ENCODE data around the gene S100A7A.

Gene S100A7A

GRCh38 chr1:153371231-153371630 lies 45.1 kb upstream of the S100A7A start:
- Histone ChIP-seq H4K8ac (ENCODE audit: low read depth, low read length) (no peak overlapping the region), H3K9ac (ENCODE audit: low read depth, low read length, poor library complexity) (no peak overlapping the region), H3K4me2 (ENCODE audit: insufficient read depth, low read length, poor library complexity, severe bottlenecking) (no peak overlapping the region), H3K4ac (ENCODE audit: low read length) (no peak overlapping the region), H2BK5ac (ENCODE audit: low read length) (no peak overlapping the region), H3K79me1 (ENCODE audit: low read depth, low read length) (no peaks in the 10 kb centered on the region), H3K14ac (ENCODE audit: low read length) (no peak overlapping the region), H2BK12ac (ENCODE audit: low read length) (no peak overlapping the region), H3K27me3 (ENCODE audit: control insufficient read depth in 3 of 3, insufficient read depth in 3 of 3, low read depth in 1 of 3, low read length in 3 of 3) (peaks cover 0 to 6% (median 0%) of the 10 kb centered on the region in 3 experiments), H3K4me1 (ENCODE audit: control insufficient read depth in 2 of 2, insufficient read depth in 1 of 2, low read depth in 1 of 2, low read length in 2 of 2) (no peaks in the 10 kb centered on the region), H3K27ac (replicated peaks; ENCODE audit: low read length) (no peak overlapping the region), H3K36me3 (replicated peaks in 1 of 2; ENCODE audit: control insufficient read depth in 2 of 2, insufficient read depth in 2 of 2, low read length in 2 of 2) (no peaks in the 10 kb centered on the region), H3K18ac (ENCODE audit: low read length) (no peak overlapping the region), H2AK5ac (ENCODE audit: low read depth, low read length) (no peak overlapping the region), H3K9me3 (replicated peaks in 1 of 2; ENCODE audit: control insufficient read depth in 2 of 2, insufficient read depth in 1 of 2, low read depth in 1 of 2, low read length in 2 of 2) (no peaks in the 10 kb centered on the region), H2AFZ (ENCODE audit: low read length) (no peak overlapping the region), H3K23ac (ENCODE audit: low read depth, low read length, poor library complexity) (no peak overlapping the region), H4K91ac (ENCODE audit: low read depth, low read length, poor library complexity) (no peak overlapping the region), H2BK15ac (ENCODE audit: low read length) (no peak overlapping the region), H3K4me3 (ENCODE audit: low read length in 2 of 2) (no peak overlapping the region), H2BK120ac (ENCODE audit: low read depth, low read length) (no peak overlapping the region)
- DNase-seq (ENCODE audit: low spot score) = no peak
- WGBS, 2 donors (ENCODE audit: extremely low coverage in 2 of 2, insufficient read length in 2 of 2, insufficient replicate concordance in 1 of 2) = no CpG with 5 or more reads among the region's 1 CpG

GRCh38 chr1:153372571-153372970 lies 43.7 kb upstream of the S100A7A start:
- H3K14ac ChIP-seq (ENCODE audit: low read length) = no peak overlapping the region
- H3K4me2 ChIP-seq (ENCODE audit: insufficient read depth, low read length, poor library complexity, severe bottlenecking) = no peak overlapping the region
- H3K9me3 ChIP-seq (replicated peaks in 1 of 2; ENCODE audit: control insufficient read depth in 2 of 2, insufficient read depth in 1 of 2, low read depth in 1 of 2, low read length in 2 of 2) = no peaks in the 10 kb centered on the region
- H3K4me3 ChIP-seq (ENCODE audit: low read length in 2 of 2) = no peak overlapping the region
- H4K8ac ChIP-seq (ENCODE audit: low read depth, low read length) = no peak overlapping the region
- no peak overlapping the region for H2BK120ac ChIP-seq (ENCODE audit: low read depth, low read length)
- WGBS, 2 donors (ENCODE audit: extremely low coverage in 2 of 2, insufficient read length in 2 of 2, insufficient replicate concordance in 1 of 2) = no CpG with 5 or more reads among the region's 2 CpGs
- H3K9ac ChIP-seq (ENCODE audit: low read depth, low read length, poor library complexity) = no peak overlapping the region
- H3K4ac ChIP-seq (ENCODE audit: low read length) = no peak overlapping the region
- H3K27ac ChIP-seq (replicated peaks; ENCODE audit: low read length) = no peak overlapping the region
- no peak overlapping the region for H2AFZ ChIP-seq (ENCODE audit: low read length)
- H3K79me1 ChIP-seq (ENCODE audit: low read depth, low read length) = no peaks in the 10 kb centered on the region
- H2BK5ac ChIP-seq (ENCODE audit: low read length) = no peak overlapping the region
- H2AK5ac ChIP-seq (ENCODE audit: low read depth, low read length) = no peak overlapping the region
- H3K18ac ChIP-seq (ENCODE audit: low read length) = no peak overlapping the region
- H3K27me3 ChIP-seq (ENCODE audit: control insufficient read depth in 3 of 3, insufficient read depth in 3 of 3, low read depth in 1 of 3, low read length in 3 of 3) = no peaks in the 10 kb centered on the region
- H3K23ac ChIP-seq (ENCODE audit: low read depth, low read length, poor library complexity) = no peak overlapping the region
- H4K91ac ChIP-seq (ENCODE audit: low read depth, low read length, poor library complexity) = no peak overlapping the region
- no peaks in the 10 kb centered on the region for H3K4me1 ChIP-seq (ENCODE audit: control insufficient read depth in 2 of 2, insufficient read depth in 1 of 2, low read depth in 1 of 2, low read length in 2 of 2)
- H2BK12ac ChIP-seq (ENCODE audit: low read length) = no peak overlapping the region
- DNase-seq (ENCODE audit: low spot score) = no peak
- H2BK15ac ChIP-seq (ENCODE audit: low read length) = no peak overlapping the region
- H3K36me3 ChIP-seq (replicated peaks in 1 of 2; ENCODE audit: control insufficient read depth in 2 of 2, insufficient read depth in 2 of 2, low read length in 2 of 2) = no peaks in the 10 kb centered on the region

- no peak overlapping the region for H2AFZ ChIP-seq (ENCODE audit: low read length)
- DNase-seq (ENCODE audit: low spot score) = no peak
- H2BK120ac ChIP-seq (ENCODE audit: low read depth, low read length) = no peak overlapping the region
- no peak overlapping the region for H3K9ac ChIP-seq (ENCODE audit: low read depth, low read length, poor library complexity)
- no peak overlapping the region for H3K4me2 ChIP-seq (ENCODE audit: insufficient read depth, low read length, poor library complexity, severe bottlenecking)
- no peaks in the 10 kb centered on the region for H3K27me3 ChIP-seq (ENCODE audit: control insufficient read depth in 3 of 3, insufficient read depth in 3 of 3, low read depth in 1 of 3, low read length in 3 of 3)
- H2BK15ac ChIP-seq (ENCODE audit: low read length) = no peak overlapping the region
- H3K9me3 ChIP-seq (replicated peaks in 1 of 2; ENCODE audit: control insufficient read depth in 2 of 2, insufficient read depth in 1 of 2, low read depth in 1 of 2, low read length in 2 of 2) = no peaks in the 10 kb centered on the region
- H3K18ac ChIP-seq (ENCODE audit: low read length) = no peak overlapping the region
- no peak overlapping the region for H2AK5ac ChIP-seq (ENCODE audit: low read depth, low read length)
- no peak overlapping the region for H3K4ac ChIP-seq (ENCODE audit: low read length)
- no peak overlapping the region for H2BK12ac ChIP-seq (ENCODE audit: low read length)
- H4K91ac ChIP-seq (ENCODE audit: low read depth, low read length, poor library complexity) = no peak overlapping the region
- H3K4me1 ChIP-seq (ENCODE audit: control insufficient read depth in 2 of 2, insufficient read depth in 1 of 2, low read depth in 1 of 2, low read length in 2 of 2) = no peaks in the 10 kb centered on the region
- H3K27ac ChIP-seq (replicated peaks; ENCODE audit: low read length) = no peak overlapping the region
- H4K8ac ChIP-seq (ENCODE audit: low read depth, low read length) = peak overlapping the region; percentile 83
- no peak overlapping the region for H3K23ac ChIP-seq (ENCODE audit: low read depth, low read length, poor library complexity)
- no peaks in the 10 kb centered on the region for H3K79me1 ChIP-seq (ENCODE audit: low read depth, low read length)
- no peaks in the 10 kb centered on the region for H3K36me3 ChIP-seq (replicated peaks in 1 of 2; ENCODE audit: control insufficient read depth in 2 of 2, insufficient read depth in 2 of 2, low read length in 2 of 2)
- H3K14ac ChIP-seq (ENCODE audit: low read length) = peak overlapping the region; percentile 21
- WGBS, 2 donors (ENCODE audit: extremely low coverage in 2 of 2, insufficient read length in 2 of 2, insufficient replicate concordance in 1 of 2) = no CpG with 5 or more reads among the region's 2 CpGs
- H2BK5ac ChIP-seq (ENCODE audit: low read length) = no peak overlapping the region
- no peak overlapping the region for H3K4me3 ChIP-seq (ENCODE audit: low read length in 2 of 2)
These were observed 42.2 kb upstream of the S100A7A start for GRCh38 chr1:153374071-153374470.

GRCh38 chr1:153375511-153375910 lies 40.8 kb upstream of the S100A7A start, which contains the start of gene S100A12:
Gene S100A12, minus strand, starts transcription at chr1:153375621. Its CDS starts 1,029 bp downstream, at chr1:153374592.
- Histone ChIP-seq H4K91ac (ENCODE audit: low read depth, low read length, poor library complexity) (no peak within 1 kb of the TSS), H3K27ac (replicated peaks; ENCODE audit: low read length) (no peak within 1 kb of the TSS), H3K79me1 (ENCODE audit: low read depth, low read length) (no peaks in the 10 kb centered on the region), H3K27me3 (ENCODE audit: control insufficient read depth in 3 of 3, insufficient read depth in 3 of 3, low read depth in 1 of 3, low read length in 3 of 3) (no peaks in the 10 kb centered on the region), H2BK12ac (ENCODE audit: low read length) (no peak within 1 kb of the TSS), H3K9me3 (replicated peaks in 1 of 2; ENCODE audit: control insufficient read depth in 2 of 2, insufficient read depth in 1 of 2, low read depth in 1 of 2, low read length in 2 of 2) (no peaks in the 10 kb centered on the region), H3K14ac (ENCODE audit: low read length) (no peak within 1 kb of the TSS), H3K36me3 (replicated peaks in 1 of 2; ENCODE audit: control insufficient read depth in 2 of 2, insufficient read depth in 2 of 2, low read length in 2 of 2) (no peaks in the 10 kb centered on the region), H2BK15ac (ENCODE audit: low read length) (no peak within 1 kb of the TSS), H2AK5ac (ENCODE audit: low read depth, low read length) (no peak within 1 kb of the TSS), H3K18ac (ENCODE audit: low read length) (no peak within 1 kb of the TSS), H3K9ac (ENCODE audit: low read depth, low read length, poor library complexity) (no peak within 1 kb of the TSS), H3K4ac (ENCODE audit: low read length) (no peak within 1 kb of the TSS), H3K23ac (ENCODE audit: low read depth, low read length, poor library complexity) (no peak within 1 kb of the TSS), H3K4me1 (ENCODE audit: control insufficient read depth in 2 of 2, insufficient read depth in 1 of 2, low read depth in 1 of 2, low read length in 2 of 2) (no peaks in the 10 kb centered on the region), H3K4me2 (ENCODE audit: insufficient read depth, low read length, poor library complexity, severe bottlenecking) (no peak within 1 kb of the TSS), H3K4me3 (ENCODE audit: low read length in 2 of 2) (no peak within 1 kb of the TSS), H4K8ac (ENCODE audit: low read depth, low read length) (no peak within 1 kb of the TSS), H2BK120ac (ENCODE audit: low read depth, low read length) (no peak within 1 kb of the TSS), H2BK5ac (ENCODE audit: low read length) (no peak within 1 kb of the TSS), H2AFZ (ENCODE audit: low read length) (no peak within 1 kb of the TSS)
- no peak for DNase-seq (ENCODE audit: low spot score)
- WGBS, 2 donors (ENCODE audit: extremely low coverage in 2 of 2, insufficient read length in 2 of 2, insufficient replicate concordance in 1 of 2) = no CpG with 5 or more reads among the region's 1 CpG
